SK-N-MC (cell line): Measurements from ENCODE around the gene IDH3A.

Experiments
- EZH2 ChIP-seq: fragments of 200-600 bp; sonication (generic); IDR thresholded peaks from one replicate; pipeline ENCODE4 v1.6.1; 2017; ENCODE audit warnings: antibody characterized with exemption
- FOXP2 ChIP-seq: optimal IDR thresholded peaks from 2 replicates; pipeline ENCODE3; 2011; ENCODE audit warnings: mild to moderate bottlenecking, moderate library complexity; ENCODE audit not compliant: insufficient read depth; ENCODE audit errors: extremely low read length, control extremely low read depth
- POLR2AphosphoS5 ChIP-seq: IDR thresholded peaks from 2 replicates; pipeline ENCODE4 v1.6.1; 2012; ENCODE audit warnings: mild to moderate bottlenecking, low read depth, low read length, borderline replicate concordance

DNA sequence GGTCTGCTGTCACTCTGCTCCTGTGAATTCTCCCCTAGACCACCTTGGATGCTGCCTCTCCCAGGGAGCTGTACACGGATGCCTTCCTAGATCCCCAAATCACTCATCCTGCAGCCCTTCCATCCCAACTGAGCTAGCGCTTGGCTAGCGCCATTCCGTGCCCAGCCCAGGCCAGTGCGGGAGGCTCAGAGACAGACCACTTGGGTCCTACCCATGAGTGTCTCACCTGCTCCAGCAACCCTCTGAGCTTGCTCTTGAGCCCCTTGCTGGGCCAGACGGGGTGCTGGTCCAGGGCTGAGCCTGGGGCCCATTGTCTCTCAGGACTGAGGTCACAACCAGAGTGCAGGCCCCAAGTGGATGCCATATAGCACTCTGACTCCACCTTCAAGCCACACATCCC lies 39.1 kb upstream of the IDH3A start:
- TF ChIP-seq EZH2 (no peak), POLR2AphosphoS5 (no peak), FOXP2 (no peak)
